ENCODE data around the gene CD300LG.

DNA sequence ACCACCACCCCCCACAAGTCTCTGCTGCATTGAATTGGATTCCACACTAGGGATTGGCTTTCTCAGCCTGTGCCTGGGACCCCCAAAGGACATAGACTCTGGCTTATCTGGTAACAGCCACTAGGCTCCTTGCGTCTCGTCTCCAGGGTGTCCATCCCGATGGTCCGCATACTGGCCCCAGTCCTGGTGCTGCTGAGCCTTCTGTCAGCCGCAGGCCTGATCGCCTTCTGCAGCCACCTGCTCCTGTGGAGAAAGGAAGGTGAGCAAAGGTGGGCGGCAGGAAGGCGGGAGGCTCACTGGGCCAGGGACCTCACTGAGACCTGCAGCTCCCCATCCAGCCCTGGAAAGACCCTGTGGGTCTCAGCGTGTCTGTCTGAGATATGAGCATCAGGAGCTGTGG lies 8.1 kb downstream of the CD300LG start:
- TF ChIP-seq CTCF (conservative IDR thresholded peaks at IDR 0.05 in 1 of 2, IDR thresholded peaks at IDR 0.05 in 1 of 2; ENCODE audit: low read depth in 1 of 2, low read length in 2 of 2) (no peak), EZH2 (IDR thresholded peaks at IDR 0.05; ENCODE audit: low read length, missing control alignments) (no peak)

Measured in fibroblast of lung (primary cell).